KMS-11 (cell line): ENCODE results near the gene KAZN.

Source experiments
- H2AFZ ChIP-seq: fragments of 200-600 bp; sonication (generic); 2 replicates; pipeline ENCODE4 v1.6.1; 2016; ENCODE audit warnings: antibody characterized with exemption, mixed run types, low read depth
- H3K27ac ChIP-seq: fragments of 200-600 bp; sonication (generic); 2 replicates; pipeline ENCODE4 v1.6.1; 2016; ENCODE audit warnings: mild to moderate bottlenecking, mixed run types
- H3K27me3 ChIP-seq: fragments of 200-600 bp; sonication (generic); 2 replicates; pipeline ENCODE4 v1.6.1; 2017; ENCODE audit warnings: mild to moderate bottlenecking, low read depth, mixed run types, moderate library complexity; ENCODE audit not compliant: insufficient read depth
- H3K36me3 ChIP-seq: fragments of 200-600 bp; sonication (generic); 2 replicates; pipeline ENCODE4 v1.6.1; 2017; ENCODE audit warnings: mild to moderate bottlenecking, mixed run types; ENCODE audit not compliant: insufficient read depth
- H3K4me1 ChIP-seq: fragments of 200-600 bp; sonication (generic); 2 replicates; pipeline ENCODE4 v1.6.1; 2016; ENCODE audit warnings: mild to moderate bottlenecking, low read depth, mixed run types; ENCODE audit not compliant: poor library complexity, severe bottlenecking
- H3K4me2 ChIP-seq: fragments of 200-600 bp; sonication (generic); 2 replicates; pipeline ENCODE4 v1.7.0; 2016; ENCODE audit warnings: mild to moderate bottlenecking, mixed run types
- H3K4me3 ChIP-seq: fragments of 200-600 bp; sonication (generic); IDR thresholded peaks from 2 replicates; pipeline ENCODE4 v1.6.1; 2017; ENCODE audit warnings: low read depth, low read length, mixed read lengths; ENCODE audit not compliant: insufficient read depth
- H3K79me2 ChIP-seq: fragments of 200-600 bp; sonication (generic); 2 replicates; pipeline ENCODE4 v1.6.1; 2016; ENCODE audit warnings: low read depth, mixed run types; ENCODE audit not compliant: insufficient read depth
- H3K9ac ChIP-seq: fragments of 200-600 bp; sonication (generic); 2 replicates; pipeline ENCODE4 v1.6.1; 2016; ENCODE audit warnings: mild to moderate bottlenecking, mixed run types
- H4K20me1 ChIP-seq: fragments of 200-600 bp; sonication (generic); 2 replicates; pipeline ENCODE4 v1.6.1; 2016; ENCODE audit warnings: mild to moderate bottlenecking, mixed run types; ENCODE audit not compliant: insufficient read depth
- TF ChIP-seq, protein P1 (sequence below): fragments of 200-600 bp; sonication (generic); conservative IDR thresholded peaks from 2 replicates; pipeline ENCODE4 v1.6.1; 2017; ENCODE audit warnings: low read depth, mild to moderate bottlenecking, antibody characterized with exemption, low read length, moderate library complexity, mixed read lengths

KAZN gene

DNA sequence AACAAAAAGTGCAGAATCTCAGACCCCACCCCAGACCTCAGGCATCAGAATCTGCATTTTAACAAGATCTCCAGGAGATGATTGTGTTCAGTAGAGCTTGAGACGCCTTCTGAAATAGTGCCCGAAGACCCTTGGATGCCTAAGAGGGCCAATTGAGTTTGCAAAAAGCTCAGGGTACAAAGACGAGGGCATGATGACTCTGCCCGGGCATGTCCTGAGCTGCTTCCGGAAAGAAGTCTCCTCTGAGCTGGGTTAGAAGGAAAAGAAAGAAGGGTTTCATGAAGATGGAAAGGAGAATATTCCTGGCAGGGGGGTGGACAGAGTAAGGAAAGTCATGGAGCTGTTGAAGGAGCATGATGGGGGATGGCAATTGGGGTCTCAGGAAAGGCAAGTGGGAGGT lies 308.9 kb downstream of the KAZN start:
- Histone ChIP-seq H2AFZ (no peak overlapping the region), H3K79me2 (no peaks in the 10 kb centered on the region), H4K20me1 (no peaks in the 10 kb centered on the region), H3K27me3 (peaks cover 7% of the 10 kb centered on the region; the same call in 1 of the 2 replicates), H3K27ac (no peak overlapping the region), H3K9ac (no peak overlapping the region), H3K4me3 (no peak overlapping the region), H3K4me2 (no peak overlapping the region), H3K36me3 (no peaks in the 10 kb centered on the region), H3K4me1 (no peaks in the 10 kb centered on the region)
- TF ChIP-seq, protein P1, sequence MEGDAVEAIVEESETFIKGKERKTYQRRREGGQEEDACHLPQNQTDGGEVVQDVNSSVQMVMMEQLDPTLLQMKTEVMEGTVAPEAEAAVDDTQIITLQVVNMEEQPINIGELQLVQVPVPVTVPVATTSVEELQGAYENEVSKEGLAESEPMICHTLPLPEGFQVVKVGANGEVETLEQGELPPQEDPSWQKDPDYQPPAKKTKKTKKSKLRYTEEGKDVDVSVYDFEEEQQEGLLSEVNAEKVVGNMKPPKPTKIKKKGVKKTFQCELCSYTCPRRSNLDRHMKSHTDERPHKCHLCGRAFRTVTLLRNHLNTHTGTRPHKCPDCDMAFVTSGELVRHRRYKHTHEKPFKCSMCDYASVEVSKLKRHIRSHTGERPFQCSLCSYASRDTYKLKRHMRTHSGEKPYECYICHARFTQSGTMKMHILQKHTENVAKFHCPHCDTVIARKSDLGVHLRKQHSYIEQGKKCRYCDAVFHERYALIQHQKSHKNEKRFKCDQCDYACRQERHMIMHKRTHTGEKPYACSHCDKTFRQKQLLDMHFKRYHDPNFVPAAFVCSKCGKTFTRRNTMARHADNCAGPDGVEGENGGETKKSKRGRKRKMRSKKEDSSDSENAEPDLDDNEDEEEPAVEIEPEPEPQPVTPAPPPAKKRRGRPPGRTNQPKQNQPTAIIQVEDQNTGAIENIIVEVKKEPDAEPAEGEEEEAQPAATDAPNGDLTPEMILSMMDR = no peak

DNA sequence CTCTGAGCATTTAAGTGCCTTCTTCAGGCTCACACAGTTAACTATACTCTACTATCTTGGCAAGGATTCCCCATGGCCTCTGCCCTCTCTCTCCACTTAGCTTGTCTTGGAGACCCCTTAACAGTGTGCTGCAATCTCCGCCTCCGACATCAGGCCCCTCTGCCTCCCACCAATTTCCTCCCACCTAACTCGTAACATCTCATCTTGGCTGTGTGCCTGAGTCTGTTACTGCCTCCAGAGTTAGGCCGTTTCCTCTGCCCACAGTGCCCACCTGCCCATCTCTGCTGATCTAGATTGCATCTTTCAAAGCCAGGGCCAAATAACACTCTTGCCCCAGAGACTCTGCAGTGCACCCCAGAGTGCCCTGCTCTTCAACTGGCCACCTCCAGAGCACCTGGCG lies 310.8 kb downstream of the KAZN start:
- TF ChIP-seq, protein P1 = no peak
- H3K9ac ChIP-seq = no peak overlapping the region
- no peaks in the 10 kb centered on the region for H3K4me1 ChIP-seq
- no peaks in the 10 kb centered on the region for H3K36me3 ChIP-seq
- no peaks in the 10 kb centered on the region for H4K20me1 ChIP-seq
- no peak overlapping the region for H3K4me2 ChIP-seq
- H2AFZ ChIP-seq = no peak overlapping the region
- H3K4me3 ChIP-seq = no peak overlapping the region
- H3K79me2 ChIP-seq = no peaks in the 10 kb centered on the region
- H3K27me3 ChIP-seq = peaks cover 9% of the 10 kb centered on the region
- H3K27ac ChIP-seq = no peak overlapping the region

DNA sequence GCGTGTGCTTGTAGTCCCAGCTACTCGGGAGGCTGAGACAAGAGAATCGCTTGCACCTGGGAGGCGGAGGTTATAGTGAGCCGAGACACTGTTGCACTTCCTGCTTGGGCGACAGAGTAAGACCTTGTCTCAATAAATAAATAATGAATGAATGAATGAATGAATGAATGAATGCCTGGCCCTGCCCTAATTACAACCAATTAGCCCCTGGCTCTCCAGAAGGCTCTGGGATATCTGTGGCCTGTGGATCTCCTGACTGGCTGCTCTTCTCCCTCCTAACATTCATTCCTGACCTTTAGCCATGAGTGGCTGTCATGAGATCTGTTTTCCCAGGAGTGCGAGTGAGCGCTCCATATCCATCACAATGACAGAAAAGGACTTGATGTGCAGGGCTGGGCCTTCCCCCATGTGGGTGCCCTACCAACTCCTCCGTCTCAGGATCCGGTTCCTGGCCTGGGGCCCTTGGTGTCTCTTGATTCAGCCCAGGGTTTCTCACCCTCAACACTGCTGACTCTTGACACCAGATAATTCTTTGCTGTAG lies 311.5 kb downstream of the KAZN start:
- Histone ChIP-seq H3K4me2 (no peak overlapping the region), H3K27ac (no peak overlapping the region), H3K79me2 (no peaks in the 10 kb centered on the region), H3K36me3 (no peaks in the 10 kb centered on the region), H2AFZ (no peak overlapping the region), H3K27me3 (peaks cover 9% of the 10 kb centered on the region), H3K4me1 (no peaks in the 10 kb centered on the region), H3K4me3 (no peak overlapping the region), H4K20me1 (no peaks in the 10 kb centered on the region), H3K9ac (no peak overlapping the region)
- TF ChIP-seq, protein P1 = no peak

DNA sequence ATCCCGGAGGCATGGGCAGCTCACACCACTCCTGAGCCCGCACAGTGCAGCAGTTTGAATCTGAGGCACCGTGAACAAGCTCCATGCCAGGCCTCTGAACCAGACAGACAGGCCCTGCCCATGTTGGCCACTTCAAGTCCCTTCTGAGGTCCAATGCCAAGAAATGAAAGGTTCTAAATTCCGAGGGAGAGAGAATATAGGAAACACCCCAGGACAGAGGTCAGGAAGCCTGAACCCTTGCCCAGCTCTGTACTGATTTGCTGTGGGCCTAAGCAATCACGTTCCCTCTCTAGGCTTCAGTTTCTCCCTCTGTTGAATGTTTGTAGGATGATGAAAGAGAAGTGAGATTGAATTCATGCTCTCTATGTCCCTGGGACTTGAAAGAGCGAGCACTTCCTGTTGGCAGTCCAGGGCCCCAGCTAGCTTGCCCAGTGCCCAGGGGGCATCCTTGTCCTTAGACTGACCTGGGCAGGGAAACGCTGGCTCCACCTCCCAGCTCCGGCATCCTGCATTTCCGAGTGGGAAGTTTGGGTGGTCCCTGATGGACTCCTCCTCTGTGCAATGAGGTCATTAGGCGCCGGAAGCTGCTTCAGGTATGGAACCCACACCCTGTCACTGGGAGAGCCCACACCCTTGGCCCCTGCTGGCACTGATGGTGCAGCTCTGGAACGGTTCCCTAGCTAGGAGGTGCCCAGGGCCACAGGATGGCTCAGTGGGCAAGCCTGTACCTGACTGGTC lies 312.7 kb downstream of the KAZN start:
- no peaks in the 10 kb centered on the region for H3K36me3 ChIP-seq
- no peak overlapping the region for H3K27ac ChIP-seq
- no peak overlapping the region for H3K4me2 ChIP-seq

More for the DNA sequence above, 312.7 kb downstream of the KAZN start:
- peaks cover 9% of the 10 kb centered on the region for H3K27me3 ChIP-seq
- no peaks in the 10 kb centered on the region for H3K4me1 ChIP-seq
- H3K79me2 ChIP-seq = no peaks in the 10 kb centered on the region
- H3K9ac ChIP-seq = no peak overlapping the region
- no peaks in the 10 kb centered on the region for H4K20me1 ChIP-seq
- H3K4me3 ChIP-seq = no peak overlapping the region
- TF ChIP-seq, protein P1 = no peak
- no peak overlapping the region for H2AFZ ChIP-seq
